ENCODE results near the gene COL28A1.

DNA sequence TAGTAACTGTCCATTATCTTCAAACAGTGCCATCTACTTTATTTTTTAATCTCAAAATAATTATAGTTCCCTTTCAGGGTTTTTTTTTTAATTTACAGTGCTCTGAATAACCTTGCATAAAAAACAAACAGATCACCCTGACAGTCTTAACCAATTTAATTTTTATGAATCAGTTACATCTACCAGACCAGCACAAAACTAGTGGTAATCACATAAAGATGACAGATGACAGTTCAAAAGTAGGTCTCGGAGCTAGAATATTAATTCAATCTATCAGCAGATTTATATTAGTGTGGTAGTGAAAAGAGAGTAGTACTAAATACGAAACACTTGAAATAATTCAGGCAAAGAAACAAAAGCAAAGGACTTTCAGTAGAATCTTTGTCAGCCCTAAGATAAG is 53.9 kb downstream of the COL28A1 start:
- TF ChIP-seq, protein P1, sequence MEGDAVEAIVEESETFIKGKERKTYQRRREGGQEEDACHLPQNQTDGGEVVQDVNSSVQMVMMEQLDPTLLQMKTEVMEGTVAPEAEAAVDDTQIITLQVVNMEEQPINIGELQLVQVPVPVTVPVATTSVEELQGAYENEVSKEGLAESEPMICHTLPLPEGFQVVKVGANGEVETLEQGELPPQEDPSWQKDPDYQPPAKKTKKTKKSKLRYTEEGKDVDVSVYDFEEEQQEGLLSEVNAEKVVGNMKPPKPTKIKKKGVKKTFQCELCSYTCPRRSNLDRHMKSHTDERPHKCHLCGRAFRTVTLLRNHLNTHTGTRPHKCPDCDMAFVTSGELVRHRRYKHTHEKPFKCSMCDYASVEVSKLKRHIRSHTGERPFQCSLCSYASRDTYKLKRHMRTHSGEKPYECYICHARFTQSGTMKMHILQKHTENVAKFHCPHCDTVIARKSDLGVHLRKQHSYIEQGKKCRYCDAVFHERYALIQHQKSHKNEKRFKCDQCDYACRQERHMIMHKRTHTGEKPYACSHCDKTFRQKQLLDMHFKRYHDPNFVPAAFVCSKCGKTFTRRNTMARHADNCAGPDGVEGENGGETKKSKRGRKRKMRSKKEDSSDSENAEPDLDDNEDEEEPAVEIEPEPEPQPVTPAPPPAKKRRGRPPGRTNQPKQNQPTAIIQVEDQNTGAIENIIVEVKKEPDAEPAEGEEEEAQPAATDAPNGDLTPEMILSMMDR (tag by site-specific recombination; IDR thresholded peaks at IDR 0.05): no peak
- TF ChIP-seq YY1 (tag by site-specific recombination; IDR thresholded peaks at IDR 0.05): no peak
- TF ChIP-seq, protein P2, sequence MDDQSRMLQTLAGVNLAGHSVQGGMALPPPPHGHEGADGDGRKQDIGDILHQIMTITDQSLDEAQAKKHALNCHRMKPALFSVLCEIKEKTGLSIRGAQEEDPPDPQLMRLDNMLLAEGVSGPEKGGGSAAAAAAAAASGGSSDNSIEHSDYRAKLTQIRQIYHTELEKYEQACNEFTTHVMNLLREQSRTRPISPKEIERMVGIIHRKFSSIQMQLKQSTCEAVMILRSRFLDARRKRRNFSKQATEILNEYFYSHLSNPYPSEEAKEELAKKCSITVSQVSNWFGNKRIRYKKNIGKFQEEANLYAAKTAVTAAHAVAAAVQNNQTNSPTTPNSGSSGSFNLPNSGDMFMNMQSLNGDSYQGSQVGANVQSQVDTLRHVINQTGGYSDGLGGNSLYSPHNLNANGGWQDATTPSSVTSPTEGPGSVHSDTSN (CRISPR knock-in tag; IDR thresholded peaks at IDR 0.05): no peak
- no peak for TF ChIP-seq ZNF10 (tag by site-specific recombination; IDR thresholded peaks at IDR 0.05)
- no peak for TF ChIP-seq ZNF837 (tag by site-specific recombination; IDR thresholded peaks at IDR 0.05)
- no peak for TF ChIP-seq ZNF311 (tag by site-specific recombination; IDR thresholded peaks at IDR 0.05; ENCODE audit: borderline replicate concordance)
- TF ChIP-seq BCL11A (tag by site-specific recombination; IDR thresholded peaks at IDR 0.05; ENCODE audit: low read depth): no peak
